HG02678 (cell line): ENCODE data around the gene STT3B.
"Not testable (repeated sequence)": the region's sequence is repeated elsewhere in the genome, so short reads cannot be mapped to it uniquely, and the experiment has no call there.

Experiments used
- ATAC-seq: cut with Tn5 transposase; IDR thresholded peaks from one replicate; pipeline ENCODE4 v1.9.1; 2021; ENCODE audit warnings: mild to moderate bottlenecking, moderate library complexity; ENCODE audit not compliant: unreplicated experiment

STT3B gene

GRCh38 chr3:31589228-31589627 lies 56.5 kb downstream of the STT3B start:
- no peak for ATAC-seq

- no peak for ATAC-seq
Measured at GRCh38 chr3:31590650-31591049, 57.9 kb downstream of the STT3B start.

- ATAC-seq, result no peak
Measured at GRCh38 chr3:31592764-31593163, 60.0 kb downstream of the STT3B start.

- no peak for ATAC-seq
Measured at GRCh38 chr3:31596176-31596575, 63.5 kb downstream of the STT3B start.

- ATAC-seq, result no peak
Measured at GRCh38 chr3:31600431-31600830, 67.7 kb downstream of the STT3B start.

GRCh38 chr3:31605333-31605732 lies 72.6 kb downstream of the STT3B start:
- not testable (repeated sequence) for ATAC-seq

- ATAC-seq, result no peak
Measured at GRCh38 chr3:31606453-31606852, 73.7 kb downstream of the STT3B start.

GRCh38 chr3:31610700-31611275 lies 78.1 kb downstream of the STT3B start:
- ATAC-seq, result no peak

- ATAC-seq, result no peak
Measured at GRCh38 chr3:31613177-31613576, 80.5 kb downstream of the STT3B start.

- ATAC-seq, result no peak
Measured at GRCh38 chr3:31613654-31614053, 80.9 kb downstream of the STT3B start.

GRCh38 chr3:31614162-31614921 lies 81.6 kb downstream of the STT3B start:
- ATAC-seq, result no peak

- no peak for ATAC-seq
Measured at GRCh38 chr3:31615071-31615875, 82.5 kb downstream of the STT3B start.

GRCh38 chr3:31616711-31617110 lies 84.0 kb downstream of the STT3B start:
- ATAC-seq, result no peak

GRCh38 chr3:31620656-31621055 lies 87.9 kb downstream of the STT3B start:
- peak; percentile 33 for ATAC-seq

- ATAC-seq, result no peak
Measured at GRCh38 chr3:31621314-31621713, 88.6 kb downstream of the STT3B start.

GRCh38 chr3:31622636-31623288 lies 90.0 kb downstream of the STT3B start:
- peak; percentile 62 for ATAC-seq

- peak; percentile 59 for ATAC-seq
Measured at GRCh38 chr3:31624083-31624709, 91.5 kb downstream of the STT3B start.

- no peak for ATAC-seq
Measured at GRCh38 chr3:31625358-31625757, 92.6 kb downstream of the STT3B start.

GRCh38 chr3:31629054-31629453 lies 96.3 kb downstream of the STT3B start:
- ATAC-seq, result no peak

GRCh38 chr3:31634476-31634875 lies 101.8 kb downstream of the STT3B start:
- no peak for ATAC-seq

- peak; percentile 43 for ATAC-seq
Measured at GRCh38 chr3:31635545-31635944, 102.8 kb downstream of the STT3B start.
